HepG2 (cell line): ENCODE measurements around the gene NEU1. TPM values are rescaled to one million over a fixed set of nuclear protein-coding genes. Genes with fewer than 3 reads are reported as not detected.
A peak's percentile ranks its signal among the peaks of the same experiment; 100 is the strongest.

Experiments
- AGO1 ChIP-seq: fragments of 200-400 bp; formaldehyde crosslinking; IDR thresholded peaks from 2 replicates; pipeline ENCODE4 v1.6.1; 2017; ENCODE audit warnings: mild to moderate bottlenecking, low read depth, low read length, moderate library complexity; ENCODE audit not compliant: poor library complexity, severe bottlenecking
- ARHGAP35 ChIP-seq: sonication (generic); formaldehyde crosslinking; IDR thresholded peaks from 2 replicates; pipeline ENCODE4 v1.9.0; 2022; ENCODE audit warnings: mild to moderate bottlenecking, inconsistent platforms, moderate library complexity, missing genetic modification reagents, borderline replicate concordance
- ATF7 ChIP-seq, 2 experiments: fragments of 450-650 bp in 1 of 2; sonication (generic) in 1 of 2; formaldehyde crosslinking in 1 of 2; IDR thresholded peaks; 2 replicates each; pipeline versions ENCODE4 v1.4.0 to v1.6.1; 2016 to 2020; ENCODE audit warnings: antibody characterized with exemption in 1 of 2, mild to moderate bottlenecking in 1 of 2, missing genetic modification reagents in 1 of 2
- BATF2 ChIP-seq: sonication (generic); formaldehyde crosslinking; IDR thresholded peaks from 2 replicates; pipeline ENCODE4 v1.8.0; 2022; ENCODE audit warnings: mild to moderate bottlenecking, missing genetic modification reagents, moderate library complexity
- CHD4 ChIP-seq: fragments of 200-600 bp; sonication (generic); IDR thresholded peaks from 2 replicates; pipeline ENCODE4 v1.7.0; 2017; ENCODE audit warnings: mild to moderate bottlenecking, low read length, borderline replicate concordance
- DBP ChIP-seq: sonication (generic); formaldehyde crosslinking; IDR thresholded peaks from 2 replicates; pipeline ENCODE4 v1.4.0; 2020; ENCODE audit warnings: missing genetic modification reagents; ENCODE audit errors: not compliant biosample characterization
- DDIT3 ChIP-seq: sonication (generic); formaldehyde crosslinking; IDR thresholded peaks from 2 replicates; pipeline ENCODE4 v1.4.0; 2020; ENCODE audit warnings: mild to moderate bottlenecking, missing genetic modification reagents
- FOXP1 ChIP-seq, 2 experiments: fragments of 450-650 bp in 1 of 2; IDR thresholded peaks; 2 replicates each; pipeline ENCODE4 v1.6.1; 2017 to 2018; ENCODE audit warnings: antibody characterized with exemption in 1 of 2
- GABPB1 ChIP-seq: IDR thresholded peaks from 2 replicates; pipeline ENCODE4 v1.6.1; 2016; ENCODE audit warnings: mild to moderate bottlenecking, missing genetic modification reagents, moderate library complexity, missing compliant biosample characterization
- GATAD2A ChIP-seq: IDR thresholded peaks from 2 replicates; pipeline ENCODE4 v1.6.1; 2016
- HNF4G ChIP-seq, 2 experiments: sonication (generic) in 1 of 2; formaldehyde crosslinking in 1 of 2; IDR thresholded peaks; 2 replicates each; pipeline versions ENCODE4 v1.4.0 to v1.6.1; 2011 to 2020; ENCODE audit warnings: borderline replicate concordance in 2 of 2, low read depth in 2 of 2, mild to moderate bottlenecking in 2 of 2, low read length in 1 of 2, missing genetic modification reagents in 1 of 2, moderate library complexity in 1 of 2
- HNRNPH1 ChIP-seq: fragments of 200-400 bp; formaldehyde crosslinking; optimal IDR thresholded peaks from 2 replicates; pipeline ENCODE3; 2017; ENCODE audit warnings: mild to moderate bottlenecking, low read depth, low read length
- MAFK ChIP-seq, 2 experiments: IDR thresholded peaks in 1 of 2; conservative IDR thresholded peaks in 1 of 2; 2 replicates each; pipeline ENCODE4 v1.6.1; 2011; ENCODE audit warnings: improper control_type of control experiment in 2 of 2, low read length in 2 of 2
- NCOA2 ChIP-seq: sonication (generic); formaldehyde crosslinking; IDR thresholded peaks from 2 replicates; pipeline ENCODE4 v1.8.0; 2022; ENCODE audit warnings: inconsistent platforms
- PAF1 ChIP-seq: IDR thresholded peaks from 2 replicates; pipeline ENCODE4 v1.6.1; 2016; ENCODE audit warnings: missing genetic modification reagents, missing compliant biosample characterization
- PAX8 ChIP-seq: sonication (generic); formaldehyde crosslinking; IDR thresholded peaks from 2 replicates; pipeline ENCODE4 v1.8.0; 2022; ENCODE audit warnings: mild to moderate bottlenecking, missing genetic modification reagents, borderline replicate concordance
- SMYD3 ChIP-seq: sonication (generic); formaldehyde crosslinking; IDR thresholded peaks from 2 replicates; pipeline ENCODE4 v1.8.1; 2023; ENCODE audit warnings: mild to moderate bottlenecking, missing genetic modification reagents
- TEAD3 ChIP-seq: optimal IDR thresholded peaks from 2 replicates; pipeline ENCODE3; 2016; ENCODE audit warnings: borderline replicate concordance
- ZFYVE20 ChIP-seq: sonication (generic); formaldehyde crosslinking; IDR thresholded peaks from 2 replicates; pipeline ENCODE4 v1.8.0; 2023; ENCODE audit warnings: low read depth, mild to moderate bottlenecking, moderate library complexity, missing genetic modification reagents, borderline replicate concordance
- ZKSCAN5 ChIP-seq: sonication (generic); formaldehyde crosslinking; IDR thresholded peaks from 2 replicates; pipeline ENCODE4 v1.5.1; 2020; ENCODE audit warnings: mild to moderate bottlenecking, missing genetic modification reagents
- ZNF235 ChIP-seq: sonication (generic); formaldehyde crosslinking; IDR thresholded peaks from 2 replicates; pipeline ENCODE4 v1.8.1; 2023; ENCODE audit warnings: mild to moderate bottlenecking, missing genetic modification reagents, borderline replicate concordance
- ZNF260 ChIP-seq: sonication (generic); formaldehyde crosslinking; IDR thresholded peaks from 2 replicates; pipeline ENCODE4 v1.4.0; 2020; ENCODE audit warnings: missing genetic modification reagents, low read depth, mild to moderate bottlenecking, borderline replicate concordance
- ZNF350 ChIP-seq: sonication (generic); formaldehyde crosslinking; IDR thresholded peaks from 2 replicates; pipeline ENCODE4 v1.4.0; 2020; ENCODE audit warnings: mild to moderate bottlenecking, low read depth, missing genetic modification reagents, borderline replicate concordance
- ZNF777 ChIP-seq: sonication (generic); formaldehyde crosslinking; IDR thresholded peaks from 2 replicates; pipeline ENCODE4 v1.4.0; 2020; ENCODE audit warnings: missing genetic modification reagents
- ZSCAN30 ChIP-seq: sonication (generic); formaldehyde crosslinking; IDR thresholded peaks from 2 replicates; pipeline ENCODE4 v1.5.0; 2020; ENCODE audit warnings: mild to moderate bottlenecking, missing genetic modification reagents
- polyA plus RNA-seq, 8 experiments: library from polyadenylated mRNA; depleted of rRNA in 3 of 8; stranded (reverse) in 7 of 8; unstranded in 1 of 8; fragments of >200 nt; fragmentation: Illumina TruSeq in 4 of 8; extraction: Trizol in 4 of 8; gene quantifications; 2 replicates each; pipeline versions ENCODE4 v1.2.1 to v1.2.3, GENCODE V29; 2011 to 2016; ENCODE audit warnings: low read depth in 4 of 8, missing spikeins in 1 of 8, mixed read lengths in 1 of 8; ENCODE audit not compliant: insufficient read depth in 1 of 8
- total RNA-seq, 5 experiments: library from RNA; depleted of rRNA; stranded (reverse); fragments of >200 nt; fragmentation: Illumina TruSeq; extraction: Trizol; gene quantifications; 2 replicates each; pipeline ENCODE4 v1.2.3, GENCODE V29; 2016; ENCODE audit warnings: low read depth in 1 of 5

The NEU1 gene
- total and polyA plus RNA-seq, 2 of the 13 experiments (the other 11 are each of a cell fraction or from before 2014, with no cell fraction given): 215 to 297 TPM

- TF ChIP-seq BATF2 (CRISPR knock-in tag): no peak
- no peak for TF ChIP-seq CHD4
- peak; percentile 76 for TF ChIP-seq GABPB1 (CRISPR knock-in tag)
- no peak for TF ChIP-seq ZNF235 (CRISPR knock-in tag)
- TF ChIP-seq DDIT3 (CRISPR knock-in tag): 0 out of 2 replicates have a peak, but pooled peaks have one; percentile 46
- peak; percentile 79; the same call in 1 of the 2 replicates for TF ChIP-seq ZNF350 (CRISPR knock-in tag)
- no peak for TF ChIP-seq ATF7 (IDR thresholded peaks at IDR 0.05)
- no peak for TF ChIP-seq ATF7 (CRISPR knock-in tag; IDR thresholded peaks at IDR 0.05)
- TF ChIP-seq ZNF260: no peak
- TF ChIP-seq ZKSCAN5 (CRISPR knock-in tag): 0 out of 2 replicates have a peak, but pooled peaks have one; percentile 34
- TF ChIP-seq SMYD3 (CRISPR knock-in tag): no peak
- TF ChIP-seq HNF4G (IDR thresholded peaks at IDR 0.05; ENCODE audit: borderline replicate concordance, low read depth, low read length): peak; percentile 51; the same call in 1 of the 2 replicates
- peak; percentile 53 for TF ChIP-seq HNF4G (CRISPR knock-in tag; IDR thresholded peaks at IDR 0.05; ENCODE audit: borderline replicate concordance, low read depth)
- TF ChIP-seq PAF1 (CRISPR knock-in tag): no peak
- peak; percentile 82 for TF ChIP-seq DBP (CRISPR knock-in tag)
- peak; percentile 40; the same call in 1 of the 2 replicates for TF ChIP-seq ARHGAP35 (CRISPR knock-in tag)
- TF ChIP-seq ZNF777: no peak
- TF ChIP-seq ZFYVE20 (CRISPR knock-in tag): no peak
- no peak for TF ChIP-seq FOXP1 (IDR thresholded peaks at IDR 0.05)
- no peak for TF ChIP-seq FOXP1 (CRISPR knock-in tag; IDR thresholded peaks at IDR 0.05)
- no peak for TF ChIP-seq MAFK (conservative IDR thresholded peaks at IDR 0.05 in 1 of 2, IDR thresholded peaks at IDR 0.05 in 1 of 2; ENCODE audit: low read length in 2 of 2)
- TF ChIP-seq ZSCAN30: no peak
- TF ChIP-seq PAX8: no peak
- peak; percentile 72 for TF ChIP-seq NCOA2 (CRISPR knock-in tag)
- peak; percentile 53 for TF ChIP-seq TEAD3 (CRISPR knock-in tag)
- peak; percentile 34; the same call in 1 of the 2 replicates for TF ChIP-seq GATAD2A (CRISPR knock-in tag)
- TF ChIP-seq HNRNPH1: no peak
- peak; percentile 86 for TF ChIP-seq AGO1
These were observed 35.1 kb downstream of the NEU1 start, which contains the start of gene HSPA1B (continued) for GRCh38 chr6:31827286-31828079.
